CD14-positive monocyte (primary cell): Measurements from ENCODE around the gene OCSTAMP. TPM values are rescaled to one million over a fixed set of nuclear protein-coding genes. Genes with fewer than 3 reads are reported as not detected.

Source experiments
- DNase-seq, 3 donors: peaks; one replicate each; pipeline ENCODE4 v3.0.0-alpha.2; 2011 to 2022
- H2AFZ ChIP-seq: 2 replicates; pipeline ENCODE4 v1.6.0; 2012; ENCODE audit warnings: mild to moderate bottlenecking, low read depth, low read length, inconsistent platforms; ENCODE audit not compliant: insufficient read depth, poor library complexity, severe bottlenecking
- H3K27ac ChIP-seq, 2 donors: 1 replicate in 1 of 2; 2 replicates in 1 of 2; pipeline ENCODE4 v1.5.1; 2012 to 2013; ENCODE audit warnings: low read length in 2 of 2, control low read depth in 1 of 2, inconsistent platforms in 1 of 2, low read depth in 1 of 2, mild to moderate bottlenecking in 1 of 2
- H3K27me3 ChIP-seq, 2 donors: one replicate each; pipeline versions ENCODE4 v1.6.0 to v1.6.1; 2011 to 2013; ENCODE audit warnings: low read length in 2 of 2; ENCODE audit not compliant: control insufficient read depth in 2 of 2, insufficient read depth in 2 of 2
- H3K36me3 ChIP-seq, 2 donors: replicated peaks in 1 of 2; 1 replicate in 1 of 2; 2 replicates in 1 of 2; pipeline versions ENCODE4 v1.5.1 to v1.6.1; 2012 to 2013; ENCODE audit warnings: low read length in 2 of 2, control low read depth in 1 of 2, inconsistent platforms in 1 of 2, mild to moderate bottlenecking in 1 of 2; ENCODE audit not compliant: insufficient read depth in 2 of 2, control insufficient read depth in 1 of 2
- H3K4me1 ChIP-seq, 2 donors: 1 replicate in 1 of 2; 2 replicates in 1 of 2; pipeline versions ENCODE4 v1.5.1 to v1.6.1; 2012 to 2013; ENCODE audit warnings: low read length in 2 of 2, control low read depth in 1 of 2, inconsistent platforms in 1 of 2, mild to moderate bottlenecking in 1 of 2, moderate library complexity in 1 of 2; ENCODE audit not compliant: insufficient read depth in 2 of 2, control insufficient read depth in 1 of 2
- H3K4me2 ChIP-seq: replicated peaks from 2 replicates; pipeline ENCODE3; 2012; ENCODE audit warnings: low read length, moderate library complexity, mild to moderate bottlenecking; ENCODE audit not compliant: poor library complexity, severe bottlenecking; ENCODE audit errors: extremely low read depth
- H3K4me3 ChIP-seq, 3 experiments: fragments of 200-600 bp in 1 of 3; sonication (generic) in 1 of 3; replicated peaks in 1 of 3; 1 replicate in 2 of 3; 2 replicates in 1 of 3; pipeline ENCODE4 v1.5.1; 2011 to 2013; ENCODE audit warnings: low read length in 3 of 3, mild to moderate bottlenecking in 3 of 3, control low read depth in 2 of 3, low read depth in 2 of 3, inconsistent platforms in 1 of 3, moderate library complexity in 1 of 3
- H3K79me2 ChIP-seq: 2 replicates; pipeline ENCODE4 v1.6.0; 2012; ENCODE audit warnings: mild to moderate bottlenecking, control low read depth, inconsistent platforms, low read length, moderate library complexity; ENCODE audit not compliant: insufficient read depth
- H3K9ac ChIP-seq: 2 replicates; pipeline ENCODE4 v1.6.0; 2017; ENCODE audit warnings: low read length, mild to moderate bottlenecking; ENCODE audit not compliant: insufficient read depth, poor library complexity, severe bottlenecking
- H3K9me3 ChIP-seq, 2 donors: replicated peaks in 1 of 2; 1 replicate in 1 of 2; 2 replicates in 1 of 2; pipeline versions ENCODE4 v1.5.1 to v1.6.1; 2012 to 2013; ENCODE audit warnings: low read length in 2 of 2, control low read depth in 1 of 2; ENCODE audit not compliant: control insufficient read depth in 1 of 2, insufficient read depth in 1 of 2
- H4K20me1 ChIP-seq: 2 replicates; pipeline ENCODE4 v1.6.0; 2012; ENCODE audit warnings: mild to moderate bottlenecking, low read length, control low read depth, moderate library complexity; ENCODE audit not compliant: insufficient read depth
- H3K27ac Mint-ChIP-seq, 7 donors: one replicate each; pipeline ENCODE4 v1.8.0; 2020; ENCODE audit warnings: mild to moderate bottlenecking in 7 of 7, mixed read lengths in 7 of 7, moderate library complexity in 6 of 7, inconsistent platforms in 2 of 7
- H3K27me3 Mint-ChIP-seq, 3 donors: one replicate each; pipeline ENCODE4 v1.8.0; 2021 to 2022; ENCODE audit warnings: low read depth in 3 of 3, mild to moderate bottlenecking in 3 of 3, mixed read lengths in 3 of 3, moderate library complexity in 3 of 3, inconsistent platforms in 1 of 3
- H3K36me3 Mint-ChIP-seq, 2 donors: one replicate each; pipeline ENCODE4 v1.8.0; 2020; ENCODE audit warnings: mixed read lengths in 2 of 2, inconsistent platforms in 1 of 2, mild to moderate bottlenecking in 1 of 2
- H3K4me1 Mint-ChIP-seq: one replicate; pipeline ENCODE4 v1.8.0; 2020; ENCODE audit warnings: mild to moderate bottlenecking, mixed read lengths
- H3K4me3 Mint-ChIP-seq, 2 donors: one replicate each; pipeline ENCODE4 v1.8.0; 2020; ENCODE audit warnings: mild to moderate bottlenecking in 2 of 2, mixed read lengths in 2 of 2, moderate library complexity in 1 of 2
- H3K9me3 Mint-ChIP-seq, 7 donors: one replicate each; pipeline ENCODE4 v1.8.0; 2020 to 2022; ENCODE audit warnings: mixed read lengths in 7 of 7, mild to moderate bottlenecking in 6 of 7, moderate library complexity in 6 of 7, inconsistent platforms in 2 of 7
- WGBS: methylation state at CpG from one replicate; pipeline ENCODE4 v1.1.5; 2013; ENCODE audit warnings: missing lambda C conversion rate; ENCODE audit not compliant: insufficient coverage; 5-methylcytosine and 5-hydroxymethylcytosine counted together
- intact Hi-C, 2 donors: fragments of 100-400 bp; cut with micrococcal nuclease; formaldehyde crosslinking; loops; one replicate each; pipeline versions ENCODE4 v1.15.0 to v1.15.1; 2023
- polyA plus RNA-seq, 3 donors: library from polyadenylated mRNA; depleted of rRNA in 1 of 3; unstranded in 2 of 3; stranded (reverse) in 1 of 3; fragments of 300-500 nt in 2 of 3; fragments of >200 nt in 1 of 3; fragmentation: Illumina TruSeq in 2 of 3; gene quantifications; 1 replicate in 2 of 3; 2 replicates in 1 of 3; pipeline ENCODE4 v1.2.3, GENCODE V29; 2012 to 2021
- TF ChIP-seq, protein P1 (sequence below): fragments of 200-600 bp; IDR thresholded peaks from one replicate; pipeline ENCODE4 v1.8.0; 2022; ENCODE audit warnings: antibody characterized with exemption, mild to moderate bottlenecking

Gene OCSTAMP
- polyA plus RNA-seq, 3 donors = not detected

DNA sequence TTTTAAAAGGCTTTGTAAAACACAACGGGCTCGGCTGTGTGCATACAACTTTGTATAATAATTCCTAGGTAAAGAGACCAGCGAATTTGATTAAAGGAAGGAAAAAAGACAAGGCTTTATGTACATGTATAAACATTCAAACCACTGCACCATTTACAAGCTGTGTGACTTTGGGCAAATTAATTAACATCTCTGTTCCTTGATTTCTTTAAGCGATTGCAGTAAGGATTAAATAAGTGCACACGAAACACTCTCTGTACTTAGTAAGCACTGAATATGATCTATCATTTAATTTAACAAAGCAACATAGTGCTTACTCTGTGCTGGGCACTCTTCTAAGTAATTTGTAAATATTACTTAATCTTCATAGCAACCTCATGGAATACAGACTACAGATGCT lies 19.5 kb upstream of the OCSTAMP start:
- H3K79me2 ChIP-seq = no peaks in the 10 kb centered on the region
- no peaks in the 10 kb centered on the region for H3K36me3 ChIP-seq
- peaks cover 3% of the 10 kb centered on the region for H3K4me1 Mint-ChIP-seq
- no peak for DNase-seq
- H4K20me1 ChIP-seq = no peaks in the 10 kb centered on the region
- no peak overlapping the region for H3K9ac ChIP-seq
- H3K4me1 ChIP-seq = no peaks in the 10 kb centered on the region
- H3K27me3 Mint-ChIP-seq = peaks cover 5 to 31% (median 17%) of the 10 kb centered on the region in 3 donors
- 100% methylated on average over 1 of the region's 5 CpGs for WGBS
- no peak overlapping the region for H3K4me3 Mint-ChIP-seq
- H3K27ac Mint-ChIP-seq = no peak overlapping the region
- H3K36me3 Mint-ChIP-seq = no peaks in the 10 kb centered on the region
- TF ChIP-seq, protein P1, sequence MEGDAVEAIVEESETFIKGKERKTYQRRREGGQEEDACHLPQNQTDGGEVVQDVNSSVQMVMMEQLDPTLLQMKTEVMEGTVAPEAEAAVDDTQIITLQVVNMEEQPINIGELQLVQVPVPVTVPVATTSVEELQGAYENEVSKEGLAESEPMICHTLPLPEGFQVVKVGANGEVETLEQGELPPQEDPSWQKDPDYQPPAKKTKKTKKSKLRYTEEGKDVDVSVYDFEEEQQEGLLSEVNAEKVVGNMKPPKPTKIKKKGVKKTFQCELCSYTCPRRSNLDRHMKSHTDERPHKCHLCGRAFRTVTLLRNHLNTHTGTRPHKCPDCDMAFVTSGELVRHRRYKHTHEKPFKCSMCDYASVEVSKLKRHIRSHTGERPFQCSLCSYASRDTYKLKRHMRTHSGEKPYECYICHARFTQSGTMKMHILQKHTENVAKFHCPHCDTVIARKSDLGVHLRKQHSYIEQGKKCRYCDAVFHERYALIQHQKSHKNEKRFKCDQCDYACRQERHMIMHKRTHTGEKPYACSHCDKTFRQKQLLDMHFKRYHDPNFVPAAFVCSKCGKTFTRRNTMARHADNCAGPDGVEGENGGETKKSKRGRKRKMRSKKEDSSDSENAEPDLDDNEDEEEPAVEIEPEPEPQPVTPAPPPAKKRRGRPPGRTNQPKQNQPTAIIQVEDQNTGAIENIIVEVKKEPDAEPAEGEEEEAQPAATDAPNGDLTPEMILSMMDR = no peak
- H3K9me3 ChIP-seq = no peaks in the 10 kb centered on the region
- H3K4me2 ChIP-seq = no peak overlapping the region
- intact Hi-C loops = no loop called here
- peaks cover 0 to 5% (median 0%) of the 10 kb centered on the region in 7 donors for H3K9me3 Mint-ChIP-seq
- H3K4me3 ChIP-seq = no peak overlapping the region
- peaks cover 2 to 6% of the 10 kb centered on the region in 2 donors for H3K27me3 ChIP-seq
- no peak overlapping the region for H3K27ac ChIP-seq
- H2AFZ ChIP-seq = no peak overlapping the region

DNA sequence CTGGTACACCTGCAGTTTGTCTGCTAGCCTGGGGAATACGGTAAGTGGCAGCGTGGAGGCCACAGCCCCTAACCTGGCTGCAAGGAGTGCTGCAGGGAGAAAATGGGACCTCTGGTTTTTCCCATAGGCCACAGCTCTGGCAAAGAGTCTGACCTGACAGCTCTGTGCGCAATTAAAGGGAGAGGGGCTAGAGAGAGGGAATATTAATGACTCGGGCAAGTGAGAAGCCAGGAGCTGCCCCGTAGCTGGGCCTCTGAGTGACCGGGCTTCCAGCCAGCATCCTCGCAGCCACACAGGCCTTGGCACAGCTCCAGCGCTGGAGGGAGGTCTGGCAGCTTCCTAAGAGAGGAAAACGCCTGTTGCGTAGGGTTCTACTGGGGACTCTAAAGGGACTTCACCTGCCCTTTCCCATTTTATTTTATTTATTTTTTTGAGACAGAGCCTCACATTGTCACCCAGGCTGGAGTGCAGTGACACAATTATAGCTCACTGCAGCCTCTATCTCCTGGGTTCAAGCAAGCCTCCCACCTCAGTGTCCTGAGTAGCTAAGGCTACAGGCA lies 18.2 kb upstream of the OCSTAMP start:
- WGBS = 20% methylated on average over 7 of the region's 10 CpGs
- H3K4me2 ChIP-seq = no peak overlapping the region
- H3K79me2 ChIP-seq = no peaks in the 10 kb centered on the region
- no peak overlapping the region for H3K27ac ChIP-seq
- no peak overlapping the region for H3K4me3 ChIP-seq
- H3K9me3 Mint-ChIP-seq = peaks cover 0 to 5% (median 0%) of the 10 kb centered on the region in 7 donors
- no peaks in the 10 kb centered on the region for H3K4me1 ChIP-seq
- no peaks in the 10 kb centered on the region for H3K36me3 Mint-ChIP-seq
- peak overlapping the region in 1 of 7 donors; percentile 41 for H3K27ac Mint-ChIP-seq
- peaks cover 3% of the 10 kb centered on the region for H3K4me1 Mint-ChIP-seq
- H3K9ac ChIP-seq = no peak overlapping the region
- no peak for DNase-seq
- peaks cover 5 to 27% (median 15%) of the 10 kb centered on the region in 3 donors for H3K27me3 Mint-ChIP-seq
- H4K20me1 ChIP-seq = no peaks in the 10 kb centered on the region
- H3K36me3 ChIP-seq = no peaks in the 10 kb centered on the region
- H3K27me3 ChIP-seq = peaks cover 2 to 6% of the 10 kb centered on the region in 2 donors
- H3K9me3 ChIP-seq = no peaks in the 10 kb centered on the region
- no peak overlapping the region for H2AFZ ChIP-seq
- intact Hi-C loops = no loop called here
- H3K4me3 Mint-ChIP-seq = no peak overlapping the region
- TF ChIP-seq, protein P1 = no peak
